ENCODE results near the gene DIS3. TPM values are rescaled to one million over a fixed set of nuclear protein-coding genes. Genes with fewer than 3 reads are reported as not detected.

Gene DIS3
- total and polyA plus RNA-seq, 2 of the 13 experiments (the other 11 are each of a cell fraction or from before 2014, with no cell fraction given), result 13.2 to 35.0 TPM

DNA sequence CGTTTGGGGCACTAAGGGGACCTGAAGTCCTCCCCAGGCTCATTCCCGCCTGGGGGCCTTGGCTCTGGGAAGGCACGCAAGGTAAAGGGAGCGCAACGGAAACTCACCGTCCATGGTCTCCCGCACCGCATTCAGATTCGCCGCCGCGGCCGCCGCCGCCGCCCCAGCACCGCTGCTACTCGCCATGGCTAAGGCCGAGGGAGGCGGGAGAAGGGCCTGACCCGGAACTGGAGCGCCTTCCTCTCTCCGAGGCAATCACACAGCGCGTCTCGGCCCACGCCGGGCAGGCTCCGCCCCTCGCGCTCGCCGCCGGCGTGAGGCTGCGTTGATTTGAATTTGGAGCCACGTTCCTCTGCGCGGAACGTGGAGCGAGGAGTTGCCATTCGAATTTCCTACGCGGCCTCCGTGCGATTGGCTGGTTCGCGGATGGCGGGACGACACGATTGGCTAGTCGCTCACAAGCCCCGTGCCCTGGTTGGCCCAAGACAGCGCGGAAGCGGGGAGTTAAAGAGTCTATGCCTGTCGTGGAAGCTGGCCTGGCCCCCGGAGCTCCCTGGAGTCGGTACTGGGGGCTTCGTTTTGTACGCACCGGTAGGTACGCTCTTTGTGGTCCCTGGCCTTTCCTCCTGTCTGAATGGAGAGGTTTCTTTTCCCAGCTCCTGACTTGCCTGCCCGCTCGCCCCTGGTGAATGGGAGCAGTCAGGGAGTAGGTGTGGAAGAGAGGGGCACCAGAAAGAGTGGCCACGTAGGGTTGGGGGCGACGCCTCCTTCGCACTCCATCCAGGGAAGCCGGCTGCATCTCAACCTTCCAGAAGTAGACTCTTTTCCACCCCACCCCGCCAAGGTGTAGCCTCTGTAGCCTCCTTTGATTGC is 54.0 kb downstream of the DIS3 start, which contains the start of the genes BORA and MZT1 (continued):
- no peak for TF ChIP-seq ZNF550 (CRISPR knock-in tag; IDR thresholded peaks at IDR 0.05; ENCODE audit: borderline replicate concordance)
- TF ChIP-seq, protein P1, sequence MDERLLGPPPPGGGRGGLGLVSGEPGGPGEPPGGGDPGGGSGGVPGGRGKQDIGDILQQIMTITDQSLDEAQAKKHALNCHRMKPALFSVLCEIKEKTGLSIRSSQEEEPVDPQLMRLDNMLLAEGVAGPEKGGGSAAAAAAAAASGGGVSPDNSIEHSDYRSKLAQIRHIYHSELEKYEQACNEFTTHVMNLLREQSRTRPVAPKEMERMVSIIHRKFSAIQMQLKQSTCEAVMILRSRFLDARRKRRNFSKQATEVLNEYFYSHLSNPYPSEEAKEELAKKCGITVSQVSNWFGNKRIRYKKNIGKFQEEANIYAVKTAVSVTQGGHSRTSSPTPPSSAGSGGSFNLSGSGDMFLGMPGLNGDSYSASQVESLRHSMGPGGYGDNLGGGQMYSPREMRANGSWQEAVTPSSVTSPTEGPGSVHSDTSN (CRISPR knock-in tag; IDR thresholded peaks at IDR 0.05), result no peak
- TF ChIP-seq, protein P2, sequence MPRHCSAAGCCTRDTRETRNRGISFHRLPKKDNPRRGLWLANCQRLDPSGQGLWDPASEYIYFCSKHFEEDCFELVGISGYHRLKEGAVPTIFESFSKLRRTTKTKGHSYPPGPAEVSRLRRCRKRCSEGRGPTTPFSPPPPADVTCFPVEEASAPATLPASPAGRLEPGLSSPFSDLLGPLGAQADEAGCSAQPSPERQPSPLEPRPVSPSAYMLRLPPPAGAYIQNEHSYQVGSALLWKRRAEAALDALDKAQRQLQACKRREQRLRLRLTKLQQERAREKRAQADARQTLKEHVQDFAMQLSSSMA (CRISPR knock-in tag; IDR thresholded peaks at IDR 0.05), result no peak
- TF ChIP-seq, protein P3, sequence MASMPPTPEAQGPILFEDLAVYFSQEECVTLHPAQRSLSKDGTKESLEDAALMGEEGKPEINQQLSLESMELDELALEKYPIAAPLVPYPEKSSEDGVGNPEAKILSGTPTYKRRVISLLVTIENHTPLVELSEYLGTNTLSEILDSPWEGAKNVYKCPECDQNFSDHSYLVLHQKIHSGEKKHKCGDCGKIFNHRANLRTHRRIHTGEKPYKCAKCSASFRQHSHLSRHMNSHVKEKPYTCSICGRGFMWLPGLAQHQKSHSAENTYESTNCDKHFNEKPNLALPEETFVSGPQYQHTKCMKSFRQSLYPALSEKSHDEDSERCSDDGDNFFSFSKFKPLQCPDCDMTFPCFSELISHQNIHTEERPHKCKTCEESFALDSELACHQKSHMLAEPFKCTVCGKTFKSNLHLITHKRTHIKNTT (CRISPR knock-in tag; IDR thresholded peaks at IDR 0.05), result no peak
- TF ChIP-seq STAG1 (CRISPR knock-in tag; IDR thresholded peaks at IDR 0.05), result no peak
- TF ChIP-seq, protein P4, sequence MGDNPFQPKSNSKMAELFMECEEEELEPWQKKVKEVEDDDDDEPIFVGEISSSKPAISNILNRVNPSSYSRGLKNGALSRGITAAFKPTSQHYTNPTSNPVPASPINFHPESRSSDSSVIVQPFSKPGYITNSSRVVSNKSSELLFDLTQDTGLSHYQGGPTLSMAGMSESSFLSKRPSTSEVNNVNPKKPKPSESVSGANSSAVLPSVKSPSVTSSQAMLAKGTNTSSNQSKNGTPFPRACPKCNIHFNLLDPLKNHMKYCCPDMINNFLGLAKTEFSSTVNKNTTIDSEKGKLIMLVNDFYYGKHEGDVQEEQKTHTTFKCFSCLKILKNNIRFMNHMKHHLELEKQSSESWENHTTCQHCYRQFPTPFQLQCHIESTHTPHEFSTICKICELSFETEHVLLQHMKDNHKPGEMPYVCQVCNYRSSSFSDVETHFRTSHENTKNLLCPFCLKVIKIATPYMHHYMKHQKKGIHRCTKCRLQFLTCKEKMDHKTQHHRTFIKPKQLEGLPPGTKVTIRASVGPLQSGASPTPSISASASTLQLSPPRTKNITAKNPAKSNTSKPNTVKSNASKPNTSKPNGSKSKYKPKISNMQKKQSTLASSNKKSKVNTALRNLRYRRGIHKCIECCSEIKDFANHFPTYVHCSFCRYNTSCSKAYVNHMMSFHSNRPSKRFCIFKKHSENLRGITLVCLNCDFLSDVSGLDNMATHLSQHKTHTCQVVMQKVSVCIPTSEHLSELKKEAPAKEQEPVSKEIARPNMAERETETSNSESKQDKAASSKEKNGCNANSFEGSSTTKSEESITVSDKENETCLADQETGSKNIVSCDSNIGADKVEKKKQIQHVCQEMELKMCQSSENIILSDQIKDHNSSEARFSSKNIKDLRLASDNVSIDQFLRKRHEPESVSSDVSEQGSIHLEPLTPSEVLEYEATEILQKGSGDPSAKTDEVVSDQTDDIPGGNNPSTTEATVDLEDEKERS (CRISPR knock-in tag; IDR thresholded peaks at IDR 0.05), result no peak
- TF ChIP-seq, protein P5, sequence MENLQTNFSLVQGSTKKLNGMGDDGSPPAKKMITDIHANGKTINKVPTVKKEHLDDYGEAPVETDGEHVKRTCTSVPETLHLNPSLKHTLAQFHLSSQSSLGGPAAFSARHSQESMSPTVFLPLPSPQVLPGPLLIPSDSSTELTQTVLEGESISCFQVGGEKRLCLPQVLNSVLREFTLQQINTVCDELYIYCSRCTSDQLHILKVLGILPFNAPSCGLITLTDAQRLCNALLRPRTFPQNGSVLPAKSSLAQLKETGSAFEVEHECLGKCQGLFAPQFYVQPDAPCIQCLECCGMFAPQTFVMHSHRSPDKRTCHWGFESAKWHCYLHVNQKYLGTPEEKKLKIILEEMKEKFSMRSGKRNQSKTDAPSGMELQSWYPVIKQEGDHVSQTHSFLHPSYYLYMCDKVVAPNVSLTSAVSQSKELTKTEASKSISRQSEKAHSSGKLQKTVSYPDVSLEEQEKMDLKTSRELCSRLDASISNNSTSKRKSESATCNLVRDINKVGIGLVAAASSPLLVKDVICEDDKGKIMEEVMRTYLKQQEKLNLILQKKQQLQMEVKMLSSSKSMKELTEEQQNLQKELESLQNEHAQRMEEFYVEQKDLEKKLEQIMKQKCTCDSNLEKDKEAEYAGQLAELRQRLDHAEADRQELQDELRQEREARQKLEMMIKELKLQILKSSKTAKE (CRISPR knock-in tag; IDR thresholded peaks at IDR 0.05; ENCODE audit: borderline replicate concordance), result peak; percentile 92
- peak; percentile 99 for TF ChIP-seq IRX3 (CRISPR knock-in tag; IDR thresholded peaks at IDR 0.05; ENCODE audit: borderline replicate concordance, low read depth)
- TF ChIP-seq ZNF451 (CRISPR knock-in tag; IDR thresholded peaks at IDR 0.05), result peak; percentile 45; the same call in 1 of the 2 replicates
- TF ChIP-seq ATF7 (IDR thresholded peaks at IDR 0.05), result no peak
- TF ChIP-seq ATF7 (CRISPR knock-in tag; IDR thresholded peaks at IDR 0.05), result no peak
- no peak for TF ChIP-seq THYN1 (CRISPR knock-in tag; IDR thresholded peaks at IDR 0.05; ENCODE audit: borderline replicate concordance, low read depth)
- no peak for TF ChIP-seq HNRNPK (IDR thresholded peaks at IDR 0.05; ENCODE audit: low read depth, low read length, poor library complexity, severe bottlenecking)
- TF ChIP-seq, protein P6, sequence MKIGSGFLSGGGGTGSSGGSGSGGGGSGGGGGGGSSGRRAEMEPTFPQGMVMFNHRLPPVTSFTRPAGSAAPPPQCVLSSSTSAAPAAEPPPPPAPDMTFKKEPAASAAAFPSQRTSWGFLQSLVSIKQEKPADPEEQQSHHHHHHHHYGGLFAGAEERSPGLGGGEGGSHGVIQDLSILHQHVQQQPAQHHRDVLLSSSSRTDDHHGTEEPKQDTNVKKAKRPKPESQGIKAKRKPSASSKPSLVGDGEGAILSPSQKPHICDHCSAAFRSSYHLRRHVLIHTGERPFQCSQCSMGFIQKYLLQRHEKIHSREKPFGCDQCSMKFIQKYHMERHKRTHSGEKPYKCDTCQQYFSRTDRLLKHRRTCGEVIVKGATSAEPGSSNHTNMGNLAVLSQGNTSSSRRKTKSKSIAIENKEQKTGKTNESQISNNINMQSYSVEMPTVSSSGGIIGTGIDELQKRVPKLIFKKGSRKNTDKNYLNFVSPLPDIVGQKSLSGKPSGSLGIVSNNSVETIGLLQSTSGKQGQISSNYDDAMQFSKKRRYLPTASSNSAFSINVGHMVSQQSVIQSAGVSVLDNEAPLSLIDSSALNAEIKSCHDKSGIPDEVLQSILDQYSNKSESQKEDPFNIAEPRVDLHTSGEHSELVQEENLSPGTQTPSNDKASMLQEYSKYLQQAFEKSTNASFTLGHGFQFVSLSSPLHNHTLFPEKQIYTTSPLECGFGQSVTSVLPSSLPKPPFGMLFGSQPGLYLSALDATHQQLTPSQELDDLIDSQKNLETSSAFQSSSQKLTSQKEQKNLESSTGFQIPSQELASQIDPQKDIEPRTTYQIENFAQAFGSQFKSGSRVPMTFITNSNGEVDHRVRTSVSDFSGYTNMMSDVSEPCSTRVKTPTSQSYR (CRISPR knock-in tag; IDR thresholded peaks at IDR 0.05; ENCODE audit: borderline replicate concordance), result no peak
- TF ChIP-seq SOX13 (IDR thresholded peaks at IDR 0.05), result no peak
- TF ChIP-seq SOX13 (CRISPR knock-in tag; conservative IDR thresholded peaks at IDR 0.05 in 1 of 2, IDR thresholded peaks at IDR 0.05 in 1 of 2), result peak in 1 of 2 experiments; percentile 51; a peak in 2 of 4 replicates

Data from HepG2 (cell line).